Measurements from ENCODE around the gene MFAP5.
A peak's percentile ranks its signal among the peaks of the same experiment; 100 is the strongest.

MFAP5 gene, protein sequence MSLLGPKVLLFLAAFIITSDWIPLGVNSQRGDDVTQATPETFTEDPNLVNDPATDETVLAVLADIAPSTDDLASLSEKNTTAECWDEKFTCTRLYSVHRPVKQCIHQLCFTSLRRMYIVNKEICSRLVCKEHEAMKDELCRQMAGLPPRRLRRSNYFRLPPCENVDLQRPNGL

DNA sequence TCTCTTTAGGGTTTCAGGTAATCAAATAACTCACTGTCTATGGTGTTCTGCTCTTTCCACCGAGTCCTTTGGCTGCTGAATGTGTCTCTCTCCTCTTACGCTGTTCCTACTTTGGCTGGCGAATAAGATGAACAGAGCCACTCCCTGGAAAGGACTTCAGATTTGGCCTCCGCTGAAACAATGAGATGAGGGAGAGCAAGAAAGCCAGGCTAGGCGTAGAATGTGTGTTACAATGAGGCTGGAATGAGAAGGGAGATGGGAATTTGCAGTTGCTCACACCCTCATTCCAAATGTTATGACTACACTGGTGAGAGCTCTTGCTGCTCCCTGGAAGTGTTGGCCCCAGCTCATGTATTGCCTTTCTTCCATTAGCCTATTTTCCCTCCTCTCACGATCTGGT is at the start of gene MFAP5:
TSS of gene MFAP5 (minus strand) at position 234 of the 400 bp plus-strand sequence. CDS start 722 bp downstream, outside the sequence.
- no peak for DNase-seq
- TF ChIP-seq GATA1 (IDR thresholded peaks at IDR 0.05; ENCODE audit: low read depth, low read length) (no peak), POLR2A (IDR thresholded peaks at IDR 0.05; ENCODE audit: low read length) (no peak)

GRCh38 chr12:8709124-8709830 is 46.7 kb upstream of the MFAP5 start:
- peak; percentile 36 for TF ChIP-seq POLR2A (IDR thresholded peaks at IDR 0.05; ENCODE audit: low read length)
- TF ChIP-seq GATA1 (IDR thresholded peaks at IDR 0.05; ENCODE audit: low read depth, low read length) = no peak
- DNase-seq = peak; percentile 47 to 56

GRCh38 chr12:8702159-8702558 is 39.5 kb upstream of the MFAP5 start:
- no peak for DNase-seq
- TF ChIP-seq POLR2A (IDR thresholded peaks at IDR 0.05; ENCODE audit: low read length) = no peak
- no peak for TF ChIP-seq GATA1 (IDR thresholded peaks at IDR 0.05; ENCODE audit: low read depth, low read length)

DNA sequence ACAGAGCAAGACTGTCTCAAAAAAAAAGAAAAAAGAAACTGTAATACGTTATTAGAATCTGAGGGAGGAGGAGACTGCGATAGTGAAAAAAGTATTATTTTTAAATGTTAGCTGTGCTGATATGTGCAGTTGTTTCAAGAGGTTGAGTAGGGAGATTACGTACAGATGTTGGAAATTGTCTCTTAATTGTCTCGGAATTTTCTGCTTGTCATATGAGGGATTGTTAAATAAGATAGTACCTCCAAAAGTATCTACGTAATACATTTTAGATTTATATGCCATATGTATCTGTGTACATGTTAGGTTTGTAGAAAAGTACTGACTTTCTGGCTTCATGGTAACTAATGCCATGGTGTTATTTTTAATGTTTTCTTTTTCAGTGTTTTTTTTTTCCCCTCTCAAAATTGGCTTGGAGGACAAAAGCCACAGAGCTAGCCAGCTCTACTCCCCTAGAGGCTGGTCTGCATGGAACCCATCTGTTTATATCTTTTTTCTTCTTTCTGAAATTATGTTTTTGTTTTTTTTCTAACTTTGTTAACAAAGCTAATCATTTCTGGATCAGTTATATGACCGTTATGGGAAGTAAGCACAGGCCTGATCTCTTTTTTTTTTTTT is 38.5 kb upstream of the MFAP5 start:
- no peak for TF ChIP-seq POLR2A (IDR thresholded peaks at IDR 0.05; ENCODE audit: low read length)
- TF ChIP-seq GATA1 (IDR thresholded peaks at IDR 0.05; ENCODE audit: low read depth, low read length) = no peak
- DNase-seq = no peak

DNA sequence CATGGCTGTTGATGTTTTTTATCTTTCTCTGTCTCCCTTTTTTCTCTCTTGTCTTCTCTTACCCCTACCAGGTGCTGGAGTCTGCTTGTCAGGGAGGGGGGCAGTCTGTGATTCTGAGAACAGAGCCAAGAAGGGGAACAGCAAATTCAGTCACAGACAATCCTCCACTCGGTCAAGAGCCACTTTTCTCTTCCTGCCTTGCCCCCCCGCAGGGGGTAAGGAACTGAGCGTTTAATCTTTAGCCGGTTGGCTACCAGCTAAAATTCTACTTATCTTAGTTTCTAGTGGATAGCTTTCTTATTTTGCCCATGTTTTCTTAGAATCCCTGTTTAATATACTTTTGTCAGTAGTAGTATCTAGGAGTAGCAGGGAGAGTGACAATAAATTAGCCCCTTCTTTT is 37.1 kb upstream of the MFAP5 start:
- TF ChIP-seq POLR2A (IDR thresholded peaks at IDR 0.05; ENCODE audit: low read length) (no peak), GATA1 (IDR thresholded peaks at IDR 0.05; ENCODE audit: low read depth, low read length) (no peak)
- peak; percentile 11 to 21 for DNase-seq

GRCh38 chr12:8698879-8699278 is 36.3 kb upstream of the MFAP5 start:
- TF ChIP-seq GATA1 (IDR thresholded peaks at IDR 0.05; ENCODE audit: low read depth, low read length) (no peak), POLR2A (IDR thresholded peaks at IDR 0.05; ENCODE audit: low read length) (no peak)
- DNase-seq = peak; percentile 28 to 35

- TF ChIP-seq POLR2A (IDR thresholded peaks at IDR 0.05; ENCODE audit: low read length) = no peak
- TF ChIP-seq GATA1 (IDR thresholded peaks at IDR 0.05; ENCODE audit: low read depth, low read length) = no peak
- DNase-seq = peak; percentile 65 to 67
Measured at GRCh38 chr12:8698132-8698851, 35.7 kb upstream of the MFAP5 start.

DNA sequence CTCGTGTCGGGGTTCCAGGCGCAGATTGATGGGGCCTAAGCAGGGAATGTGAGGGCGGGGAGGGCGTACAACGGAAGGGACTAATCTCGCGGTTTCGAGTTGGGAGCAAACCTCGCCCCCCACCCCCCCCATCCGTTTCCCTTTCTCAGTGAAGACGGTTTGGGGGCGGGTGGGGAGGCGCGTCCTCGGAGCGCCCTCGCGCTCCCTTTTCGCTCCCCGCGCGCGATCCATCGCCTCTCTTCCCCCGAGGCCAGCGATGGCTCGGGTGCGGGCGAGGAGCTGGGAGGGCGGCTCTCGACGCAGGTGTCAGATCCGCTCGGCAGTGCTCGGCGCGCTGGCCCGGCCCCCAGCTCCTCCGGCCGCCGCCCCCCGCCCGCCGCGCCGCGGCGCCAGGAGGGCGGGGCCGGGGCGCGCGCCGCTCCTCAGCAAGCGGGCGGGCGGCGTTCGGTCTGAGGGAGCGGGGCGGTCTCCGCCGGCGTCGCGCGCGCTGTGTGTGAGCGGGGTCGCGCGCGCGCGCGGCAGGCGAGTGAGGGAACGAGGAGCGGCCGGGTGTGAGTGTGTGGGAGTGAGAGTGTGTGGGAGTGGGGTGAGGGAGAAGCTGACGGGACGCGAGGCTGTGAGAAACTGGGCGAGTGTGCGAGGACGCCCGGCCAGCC is 35.0 kb upstream of the MFAP5 start, which contains the start of gene RIMKLB:
TSS of gene RIMKLB (plus strand) at position 516 of the 656 bp plus-strand sequence. CDS start 15,876 bp downstream, outside the sequence.
- DNase-seq = peak; percentile 84 to 86
- TF ChIP-seq GATA1 (IDR thresholded peaks at IDR 0.05; ENCODE audit: low read depth, low read length) (no peak), POLR2A (IDR thresholded peaks at IDR 0.05; ENCODE audit: low read length) (peak; percentile 65)

GRCh38 chr12:8697120-8697475 is 34.5 kb upstream of the MFAP5 start:
- DNase-seq = peak; percentile 57 to 77

DNA sequence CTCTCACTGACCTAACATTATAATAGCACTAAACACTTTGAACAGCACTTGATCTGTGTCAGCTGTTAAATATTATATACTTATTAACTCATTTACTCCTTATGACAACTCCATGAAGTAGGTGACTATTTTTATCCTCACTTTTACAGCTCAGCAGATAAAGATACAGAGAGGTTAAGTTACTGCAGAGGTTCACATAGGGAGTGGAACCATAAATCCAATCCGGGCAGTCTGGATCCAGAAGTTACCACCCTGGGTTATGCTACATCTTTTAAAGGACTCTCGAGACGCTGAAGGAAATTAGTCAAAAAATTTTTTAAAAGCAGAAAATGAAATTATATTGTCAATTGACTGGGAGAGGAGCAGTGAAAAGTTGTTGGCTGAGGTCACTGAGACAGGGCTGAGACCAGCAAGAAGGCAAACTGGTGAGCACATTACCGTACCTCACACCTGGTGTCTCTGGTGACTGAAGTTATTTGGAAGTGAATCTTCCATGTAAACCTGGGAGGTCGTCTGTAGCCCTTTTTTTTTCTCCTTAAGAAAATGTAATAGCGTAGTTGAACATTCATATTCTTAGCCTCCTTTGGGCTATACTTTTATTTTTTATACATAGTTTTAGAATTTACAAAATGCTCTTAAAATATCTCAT is 33.9 kb upstream of the MFAP5 start:
- peak; percentile 33 to 48 for DNase-seq
- TF ChIP-seq GATA1 (IDR thresholded peaks at IDR 0.05; ENCODE audit: low read depth, low read length) = no peak
- TF ChIP-seq POLR2A (IDR thresholded peaks at IDR 0.05; ENCODE audit: low read length) = no peak

More at GRCh38 chr12:8697120-8697475, 34.5 kb upstream of the MFAP5 start:
- no peak for TF ChIP-seq POLR2A (IDR thresholded peaks at IDR 0.05; ENCODE audit: low read length)
- no peak for TF ChIP-seq GATA1 (IDR thresholded peaks at IDR 0.05; ENCODE audit: low read depth, low read length)

DNA sequence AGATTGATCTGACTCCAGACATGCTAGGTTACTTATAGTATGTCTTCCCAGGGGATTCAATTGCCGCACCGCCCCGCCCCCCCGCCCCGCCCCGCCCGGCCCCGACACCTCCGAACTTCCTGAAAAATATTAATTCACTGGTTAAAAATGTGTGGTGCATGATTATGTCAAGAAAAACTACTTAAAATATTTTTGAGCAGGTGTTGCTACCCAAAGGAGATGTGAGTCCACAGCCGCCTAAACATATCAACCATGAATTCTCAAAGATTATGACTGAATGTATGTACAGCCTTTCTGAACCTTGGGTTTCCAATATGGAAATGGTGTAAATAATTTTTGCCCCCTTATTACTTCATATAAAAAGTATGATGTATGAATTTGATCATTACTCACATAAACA is 32.5 kb upstream of the MFAP5 start:
- TF ChIP-seq POLR2A (IDR thresholded peaks at IDR 0.05; ENCODE audit: low read length) = no peak
- no peak for DNase-seq

GRCh38 chr12:8692573-8692972 is 29.9 kb upstream of the MFAP5 start:
- no peak for DNase-seq
- no peak for TF ChIP-seq GATA1 (IDR thresholded peaks at IDR 0.05; ENCODE audit: low read depth, low read length)
- TF ChIP-seq POLR2A (IDR thresholded peaks at IDR 0.05; ENCODE audit: low read length) = no peak

GRCh38 chr12:8689681-8690080 is 27.1 kb upstream of the MFAP5 start:
- TF ChIP-seq POLR2A (IDR thresholded peaks at IDR 0.05; ENCODE audit: low read length) = no peak
- no peak for TF ChIP-seq GATA1 (IDR thresholded peaks at IDR 0.05; ENCODE audit: low read depth, low read length)
- no peak for DNase-seq
